B cell (primary cell): Measurements from ENCODE around the gene ERI3. TPM values are rescaled to one million over a fixed set of nuclear protein-coding genes. Genes with fewer than 3 reads are reported as not detected.

Experiments used
- ATAC-seq: fragments of 200-7000 bp; cut with Tn5 transposase; one replicate; pipeline ENCODE4 v1.10.0; 2021; ENCODE audit warnings: low read depth, mild to moderate bottlenecking, moderate number of reproducible peaks, moderate library complexity
- CTCF ChIA-PET: fragments of 350-600 bp; sonication (Branson Sonifier 250); formaldehyde crosslinking; loops from one replicate; lab custom pipeline; 2021; ENCODE audit warnings: antibody characterized with exemption, inconsistent platforms; lab: Charles Lee
- POLR2A ChIA-PET: fragments of 350-600 bp; sonication (Branson Sonifier 250); formaldehyde crosslinking; loops from one replicate; lab custom pipeline; 2021; ENCODE audit warnings: antibody characterized with exemption; lab: Charles Lee
- DNase-seq: peaks from one replicate; pipeline ENCODE4 v3.0.0; 2013
- H2AFZ ChIP-seq: 2 replicates; pipeline ENCODE4 v1.6.1; 2012; ENCODE audit warnings: mild to moderate bottlenecking, low read depth, low read length; ENCODE audit not compliant: insufficient read depth, poor library complexity, severe bottlenecking
- H3K27ac ChIP-seq, 2 donors: 1 replicate in 1 of 2; 2 replicates in 1 of 2; pipeline ENCODE4 v1.5.1; 2012 to 2013; ENCODE audit warnings: low read length in 2 of 2, mild to moderate bottlenecking in 2 of 2, moderate library complexity in 1 of 2
- H3K27me3 ChIP-seq, 4 experiments: fragments of 200-600 bp in 1 of 4; sonication (generic) in 1 of 4; replicated peaks in 1 of 4; 1 replicate in 2 of 4; 2 replicates in 2 of 4; pipeline versions ENCODE4 v1.6.1 to v1.7.0; 2013 to 2016; ENCODE audit warnings: low read length in 3 of 4, mild to moderate bottlenecking in 2 of 4, mixed read lengths in 1 of 4, moderate library complexity in 1 of 4; ENCODE audit not compliant: insufficient read depth in 4 of 4, control insufficient read depth in 3 of 4; ENCODE audit errors: control extremely low read depth in 1 of 4
- H3K36me3 ChIP-seq, 2 experiments: replicated peaks in 1 of 2; 1 replicate in 1 of 2; 2 replicates in 1 of 2; pipeline versions ENCODE4 v1.6.1 to v1.7.1; 2013; ENCODE audit warnings: low read length in 1 of 2; ENCODE audit not compliant: insufficient read depth in 2 of 2, control insufficient read depth in 1 of 2; ENCODE audit errors: control extremely low read depth in 1 of 2, extremely low read depth in 1 of 2
- H3K4me1 ChIP-seq, 2 donors: fragments of 200-600 bp in 1 of 2; sonication (generic) in 1 of 2; 1 replicate in 1 of 2; 2 replicates in 1 of 2; pipeline versions ENCODE4 v1.5.1 to v1.6.1; 2013 to 2017; ENCODE audit warnings: low read length in 2 of 2; ENCODE audit not compliant: control insufficient read depth in 2 of 2, insufficient read depth in 2 of 2
- H3K4me2 ChIP-seq: replicated peaks from 2 replicates; pipeline ENCODE3; 2012; ENCODE audit warnings: mild to moderate bottlenecking, low read depth, low read length; ENCODE audit not compliant: poor library complexity, severe bottlenecking
- H3K4me3 ChIP-seq, 5 experiments: fragments of 200-600 bp in 1 of 5; sonication (generic) in 1 of 5; 1 replicate in 3 of 5; 2 replicates in 2 of 5; pipeline versions ENCODE4 v1.5.1 to v1.7.0; 2011 to 2016; ENCODE audit warnings: low read length in 4 of 5, mild to moderate bottlenecking in 4 of 5, low read depth in 2 of 5, control low read depth in 1 of 5, moderate library complexity in 1 of 5; ENCODE audit not compliant: insufficient read depth in 1 of 5; ENCODE audit errors: control extremely low read depth in 1 of 5, extremely low read depth in 1 of 5
- H3K79me2 ChIP-seq: fragments of 200-600 bp; sonication (generic); one replicate; pipeline ENCODE4 v1.6.0; 2016; ENCODE audit warnings: low read length; ENCODE audit not compliant: control insufficient read depth, insufficient read depth
- H3K9ac ChIP-seq: fragments of 200-600 bp; sonication (generic); 2 replicates; pipeline ENCODE4 v1.6.1; 2017; ENCODE audit warnings: mild to moderate bottlenecking, low read length, moderate library complexity
- H3K9me3 ChIP-seq, 3 donors: one replicate each; pipeline versions ENCODE4 v1.6.1 to v1.7.1; 2013; ENCODE audit warnings: low read length in 2 of 3; ENCODE audit not compliant: control insufficient read depth in 2 of 3, insufficient read depth in 1 of 3; ENCODE audit errors: control extremely low read depth in 1 of 3
- H4K20me1 ChIP-seq: 2 replicates; pipeline ENCODE4 v1.6.0; 2012; ENCODE audit warnings: mild to moderate bottlenecking, low read length; ENCODE audit not compliant: insufficient read depth, control insufficient read depth, poor library complexity, severe bottlenecking
- H3K27ac Mint-ChIP-seq: one replicate; pipeline ENCODE4 v1.8.0; 2021; ENCODE audit warnings: mixed read lengths
- H3K27me3 Mint-ChIP-seq: one replicate; pipeline ENCODE4 v1.8.0; 2021; ENCODE audit warnings: mixed read lengths
- H3K4me1 Mint-ChIP-seq: one replicate; pipeline ENCODE4 v1.8.0; 2021; ENCODE audit warnings: mixed read lengths
- H3K4me3 Mint-ChIP-seq: one replicate; pipeline ENCODE4 v1.8.0; 2021; ENCODE audit warnings: mixed read lengths
- H3K9me3 Mint-ChIP-seq: one replicate; pipeline ENCODE4 v1.8.0; 2022; ENCODE audit warnings: mixed read lengths; ENCODE audit not compliant: insufficient read depth
- CTCF ChIP-seq: fragments of 200-600 bp; IDR thresholded peaks from one replicate; pipeline ENCODE4 v1.8.0; 2022; ENCODE audit warnings: antibody characterized with exemption, mild to moderate bottlenecking
- EZH2 ChIP-seq: IDR thresholded peaks from 2 replicates; pipeline ENCODE4 v1.6.1; 2012; ENCODE audit warnings: borderline replicate concordance, low read depth, mild to moderate bottlenecking, moderate library complexity, low read length; ENCODE audit not compliant: insufficient read depth, poor library complexity, severe bottlenecking
- WGBS: methylation state at CpG from one replicate; pipeline ENCODE4 v1.1.5; 2013; ENCODE audit warnings: missing lambda C conversion rate; ENCODE audit not compliant: insufficient coverage; 5-methylcytosine and 5-hydroxymethylcytosine counted together
- intact Hi-C: fragments of 100-400 bp; cut with micrococcal nuclease; formaldehyde crosslinking; loops from one replicate; pipeline ENCODE4 v1.10.0; 2022
- polyA plus RNA-seq: library from polyadenylated mRNA; depleted of rRNA; stranded (reverse); fragments of >200 nt; gene quantifications from 2 replicates; pipeline ENCODE4 v1.2.3, GENCODE V29; 2012
- small RNA-seq: library from RNA; depleted of rRNA; stranded (forward); fragments of <200 nt; gene quantifications from one replicate; pipeline ENCODE3, GENCODE V24; 2012; ENCODE audit warnings: low replicate concordance, low read depth; ENCODE audit not compliant: insufficient read length
- total RNA-seq, 2 donors: library from RNA; stranded (reverse); fragments of 120-200 nt in 1 of 2; gene quantifications; 1 replicate in 1 of 2; 2 replicates in 1 of 2; pipeline versions ENCODE4 v1.2.3 to v1.2.4, GENCODE V29; 2013 to 2022

The ERI3 gene
- total and polyA plus RNA-seq, 2 donors (not counting 1 experiment from before 2014, with no cell fraction given), result 37.5 to 53.9 TPM

- ChIA-PET POLR2A (no interaction called here), CTCF (no interaction called here)
- H3K4me1 Mint-ChIP-seq, result no peaks in the 10 kb centered on the region
- Histone ChIP-seq H3K79me2 (no peaks in the 10 kb centered on the region), H3K36me3 (no peaks in the 10 kb centered on the region), H3K4me2 (no peak overlapping the region), H4K20me1 (no peaks in the 10 kb centered on the region), H3K9ac (no peak overlapping the region), H3K27ac (no peak overlapping the region), H3K9me3 (no peaks in the 10 kb centered on the region), H2AFZ (no peak overlapping the region), H3K4me3 (no peak overlapping the region), H3K27me3 (no peaks in the 10 kb centered on the region), H3K4me1 (no peaks in the 10 kb centered on the region)
- WGBS, result 94% methylated on average over 7 of the region's 8 CpGs
- no peak overlapping the region for H3K27ac Mint-ChIP-seq
- intact Hi-C loops, result no loop called here
- TF ChIP-seq EZH2 (no peak), CTCF (no peak)
- no peaks in the 10 kb centered on the region for H3K9me3 Mint-ChIP-seq
- ATAC-seq (no peak), DNase-seq (no peak)
- no peak overlapping the region for H3K4me3 Mint-ChIP-seq
- H3K27me3 Mint-ChIP-seq, result peaks cover 15% of the 10 kb centered on the region
These were observed 154.7 kb downstream of the ERI3 start for GRCh38 chr1:44200336-44200735.

- ChIA-PET POLR2A (no interaction called here), CTCF (no interaction called here)
- DNase-seq (no peak), ATAC-seq (no peak)
- no peaks in the 10 kb centered on the region for H3K27me3 ChIP-seq
- H3K4me2 ChIP-seq, result no peak overlapping the region
- TF ChIP-seq CTCF, result no peak
- TF ChIP-seq EZH2, result no peak
- Mint-ChIP-seq H3K27ac (no peak overlapping the region), H3K27me3 (peaks cover 17% of the 10 kb centered on the region), H3K4me1 (no peaks in the 10 kb centered on the region), H3K9me3 (no peaks in the 10 kb centered on the region), H3K4me3 (no peak overlapping the region)
- H3K4me1 ChIP-seq, result no peaks in the 10 kb centered on the region
- no peak overlapping the region for H3K9ac ChIP-seq
- no peaks in the 10 kb centered on the region for H4K20me1 ChIP-seq
- no peak overlapping the region for H3K4me3 ChIP-seq
- peaks cover 0 to 21% (median 12%) of the 10 kb centered on the region in 3 donors for H3K9me3 ChIP-seq
- H2AFZ ChIP-seq, result no peak overlapping the region
- 67% methylated on average over 1 of the region's 1 CpG for WGBS
- no peaks in the 10 kb centered on the region for H3K79me2 ChIP-seq
- intact Hi-C loops, result no loop called here
- no peaks in the 10 kb centered on the region for H3K36me3 ChIP-seq
- no peak overlapping the region for H3K27ac ChIP-seq
These were observed 180.4 kb downstream of the ERI3 start for GRCh38 chr1:44174630-44175029.

Small RNA genes within 50 kb of the gene (small RNA-seq; reads per million reads assigned to genes)
- gene AL035417.1 (not detected), gene RNU6-369P (not detected)

Other genes with a start within 250 kb of the ERI3 start
- gene KLF17, start 236.4 kb downstream of the ERI3 start, total RNA-seq, result not detected in 2 replicates
- not detected in 2 replicates for gene KLF17, start 236.4 kb downstream of the ERI3 start, polyA plus RNA-seq
- gene KLF18, start 213.6 kb downstream of the ERI3 start, total RNA-seq, result not detected in 2 replicates
- not detected in 2 replicates for gene KLF18, start 213.6 kb downstream of the ERI3 start, polyA plus RNA-seq
- gene DMAP1, start 141.8 kb downstream of the ERI3 start, total RNA-seq, result 88.5 and 95.5 TPM in 2 replicates
- 116 and 132 TPM in 2 replicates for gene DMAP1, start 141.8 kb downstream of the ERI3 start, polyA plus RNA-seq
- gene RNF220, start 50.0 kb upstream of the ERI3 start, total RNA-seq, result 115 and 116 TPM in 2 replicates
- gene RNF220, start 50.0 kb upstream of the ERI3 start, polyA plus RNA-seq, result 141 and 144 TPM in 2 replicates